K562 (cell line): ENCODE data around the gene ATXN2L. TPM values are rescaled to one million over a fixed set of nuclear protein-coding genes. Genes with fewer than 3 reads are reported as not detected.

ENCODE experiments used
- CHD7 ChIP-seq: fragments of 200-600 bp; sonication (generic); IDR thresholded peaks from one replicate; pipeline ENCODE4 v1.6.1; 2012; ENCODE audit warnings: mild to moderate bottlenecking, low read depth, low read length, inconsistent platforms
- EZH2 ChIP-seq: IDR thresholded peaks from 2 replicates; pipeline ENCODE4 v1.6.1; 2012; ENCODE audit warnings: low read depth, mild to moderate bottlenecking, inconsistent platforms, low read length, borderline replicate concordance
- FOXJ2 ChIP-seq: fragments of 200-800 bp; sonication (Bioruptor generic); IDR thresholded peaks from 2 replicates; pipeline ENCODE4 v1.6.1; 2016; ENCODE audit warnings: missing genetic modification characterization, missing compliant biosample characterization
- HMG20B ChIP-seq: fragments of 250-450 bp; sonication (Bioruptor Pico); IDR thresholded peaks from 2 replicates; pipeline ENCODE4 v1.5.0; 2021; ENCODE audit warnings: mild to moderate bottlenecking
- ILK ChIP-seq: fragments of 450-650 bp; IDR thresholded peaks from 2 replicates; pipeline ENCODE4 v1.6.1; 2016; ENCODE audit warnings: missing genetic modification characterization, low read depth, mild to moderate bottlenecking, missing compliant biosample characterization, moderate library complexity, borderline replicate concordance
- POLR2A ChIP-seq: fragments of 450-650 bp; conservative IDR thresholded peaks from 2 replicates; pipeline ENCODE4 v1.6.1; 2016
- RFX1 ChIP-seq: fragments of 450-650 bp; IDR thresholded peaks from 2 replicates; pipeline ENCODE4 v1.6.1; 2016; ENCODE audit warnings: mild to moderate bottlenecking, moderate library complexity
- SMC3 ChIP-seq: conservative IDR thresholded peaks from 2 replicates; pipeline ENCODE4 v1.6.1; 2011; ENCODE audit warnings: low read depth, low read length, improper control_type of control experiment; ENCODE audit not compliant: insufficient read depth
- ZBTB11 ChIP-seq, 3 experiments: fragments of 200-800 bp in 1 of 3; fragments of 250-450 bp in 1 of 3; fragments of 450-650 bp in 1 of 3; sonication (Bioruptor Pico) in 1 of 3; sonication (Bioruptor generic) in 1 of 3; formaldehyde crosslinking in 1 of 3; IDR thresholded peaks; 2 replicates each; pipeline versions ENCODE4 v1.6.1 to v1.8.0; 2016 to 2022; ENCODE audit warnings: mild to moderate bottlenecking in 2 of 3, missing genetic modification characterization in 2 of 3, missing compliant biosample characterization in 1 of 3, moderate library complexity in 1 of 3
- ZBTB7A ChIP-seq: IDR thresholded peaks from 2 replicates; pipeline ENCODE4 v1.6.1; 2011; ENCODE audit warnings: low read depth, mild to moderate bottlenecking, low read length, moderate library complexity, borderline replicate concordance; ENCODE audit not compliant: control insufficient read depth
- polyA plus RNA-seq, 8 experiments: library from polyadenylated mRNA; depleted of rRNA in 4 of 8; stranded (reverse) in 5 of 8; unstranded in 3 of 8; fragments of >200 nt; fragmentation: Nextera tagmentation in 2 of 8; fragmentation: Illumina TruSeq in 1 of 8; extraction: Ambion mirVana in 2 of 8; extraction: Trizol in 1 of 8; gene quantifications; 2 replicates each; pipeline versions ENCODE4 v1.2.1 to v1.2.3, GENCODE V29; 2011 to 2014; ENCODE audit warnings: inconsistent platforms in 1 of 8, missing spikeins in 1 of 8
- total RNA-seq, 7 experiments: library from RNA; depleted of rRNA in 6 of 7; stranded (reverse); fragments of >200 nt in 6 of 7; fragmentation: Illumina TruSeq in 2 of 7; extraction: Trizol in 2 of 7; gene quantifications; 2 replicates each; pipeline versions ENCODE4 v1.2.1 to v1.2.3, GENCODE V29; 2011 to 2021; ENCODE audit warnings: low replicate concordance in 1 of 7

ATXN2L gene
- total and polyA plus RNA-seq, 9 of the 15 experiments (the other 6 are each of a cell fraction or from before 2014, with no cell fraction given) = 3.8 to 280 (median 37.2) TPM

DNA sequence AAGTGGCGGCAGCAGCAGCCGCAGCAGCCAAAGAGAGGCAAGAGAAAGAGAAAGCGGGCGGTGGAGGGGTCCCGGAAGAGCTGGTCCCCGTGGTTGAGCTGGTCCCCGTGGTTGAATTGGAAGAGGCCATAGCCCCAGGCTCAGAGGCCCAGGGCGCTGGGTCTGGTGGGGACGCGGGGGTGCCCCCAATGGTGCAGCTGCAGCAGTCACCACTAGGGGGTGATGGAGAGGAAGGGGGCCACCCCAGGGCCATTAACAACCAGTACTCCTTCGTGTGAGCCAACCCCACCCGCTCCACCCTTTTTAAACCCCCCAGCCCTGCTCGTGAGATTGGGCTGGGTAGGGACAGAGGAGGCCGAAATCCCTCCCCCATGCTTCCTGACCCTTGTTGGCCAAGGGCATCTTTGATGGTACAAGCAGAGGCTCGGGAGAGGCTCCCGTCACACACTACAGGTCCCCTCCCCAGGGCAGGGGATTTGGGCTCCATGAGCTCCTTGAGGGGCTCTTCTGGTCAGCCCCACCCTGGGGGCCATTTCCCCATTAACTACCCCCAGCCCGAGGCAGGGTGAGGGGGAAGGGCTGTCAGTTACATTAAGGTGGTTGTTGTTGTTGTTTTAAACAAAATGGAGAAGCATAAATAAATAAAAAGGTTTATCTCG lies 50.9 kb downstream of the ATXN2L start (continued):
- no peak for TF ChIP-seq CHD7
- TF ChIP-seq POLR2A = no peak
- TF ChIP-seq HMG20B (CRISPR knock-in tag) = no peak
- TF ChIP-seq FOXJ2 (tag) = no peak
- peak; percentile 60 for TF ChIP-seq SMC3
- TF ChIP-seq RFX1 = no peak
- TF ChIP-seq ZBTB11 (CRISPR knock-in tag; IDR thresholded peaks at IDR 0.05) = no peak
- no peak for TF ChIP-seq ILK
- no peak for TF ChIP-seq EZH2
- peak; percentile 74; the same call in 1 of the 2 replicates for TF ChIP-seq ZBTB7A
